ENCODE results near the gene FNTB. TPM values are rescaled to one million over a fixed set of nuclear protein-coding genes. Genes with fewer than 3 reads are reported as not detected.

FNTB gene
- total RNA-seq, 1 donor, result 12.7 TPM

- H3K4me1 ChIP-seq (ENCODE audit: insufficient read depth, low read length), result no peaks in the 10 kb centered on the region
- TF ChIP-seq CTCF (IDR thresholded peaks at IDR 0.05; ENCODE audit: extremely low read depth, low read depth, low read length), result no peak
Observed at GRCh38 chr14:64965356-64966000, 21.2 kb upstream of the FNTB start.

GRCh38 chr14:64966976-64967375 is 19.7 kb upstream of the FNTB start:
- H4K20me1 ChIP-seq (ENCODE audit: insufficient read depth, low read length), result peaks cover 3% of the 10 kb centered on the region
- H3K9me3 ChIP-seq (ENCODE audit: low read depth, low read length), result no peaks in the 10 kb centered on the region
- no peak for DNase-seq (ENCODE audit: insufficient read length, low spot score, missing footprints)
- H3K4me2 ChIP-seq (ENCODE audit: insufficient read depth, low read length), result no peak overlapping the region
- H3K36me3 ChIP-seq (ENCODE audit: insufficient read depth, low read length), result no peaks in the 10 kb centered on the region
- H2AFZ ChIP-seq (ENCODE audit: low read length), result no peak overlapping the region
- peaks cover 5% of the 10 kb centered on the region for H3K4me1 ChIP-seq (ENCODE audit: insufficient read depth, low read length)
- H3K79me2 ChIP-seq (ENCODE audit: insufficient read depth, low read length), result no peaks in the 10 kb centered on the region
- no peak for TF ChIP-seq CTCF (IDR thresholded peaks at IDR 0.05; ENCODE audit: extremely low read depth, low read depth, low read length)
- H3K4me3 ChIP-seq (ENCODE audit: insufficient read depth, low read length), result no peak overlapping the region
- peaks cover 3% of the 10 kb centered on the region for H3K27me3 ChIP-seq (ENCODE audit: insufficient read depth, low read length)
- H3K27ac ChIP-seq (ENCODE audit: low read depth, low read length), result no peak overlapping the region

More at GRCh38 chr14:64965356-64966000, 21.2 kb upstream of the FNTB start:
- H4K20me1 ChIP-seq (ENCODE audit: insufficient read depth, low read length), result peaks cover 3% of the 10 kb centered on the region
- no peak overlapping the region for H2AFZ ChIP-seq (ENCODE audit: low read length)
- no peaks in the 10 kb centered on the region for H3K79me2 ChIP-seq (ENCODE audit: insufficient read depth, low read length)
- H3K27me3 ChIP-seq (ENCODE audit: insufficient read depth, low read length), result no peaks in the 10 kb centered on the region
- no peak for DNase-seq (ENCODE audit: insufficient read length, low spot score, missing footprints)
- no peak overlapping the region for H3K27ac ChIP-seq (ENCODE audit: low read depth, low read length)
- no peak overlapping the region for H3K4me3 ChIP-seq (ENCODE audit: insufficient read depth, low read length)
- H3K4me2 ChIP-seq (ENCODE audit: insufficient read depth, low read length), result no peak overlapping the region
- H3K9me3 ChIP-seq (ENCODE audit: low read depth, low read length), result no peaks in the 10 kb centered on the region
- H3K36me3 ChIP-seq (ENCODE audit: insufficient read depth, low read length), result no peaks in the 10 kb centered on the region

GRCh38 chr14:64968167-64968566 is 18.5 kb upstream of the FNTB start:
- H2AFZ ChIP-seq (ENCODE audit: low read length), result no peak overlapping the region
- peaks cover 3% of the 10 kb centered on the region for H3K27me3 ChIP-seq (ENCODE audit: insufficient read depth, low read length)
- H3K9me3 ChIP-seq (ENCODE audit: low read depth, low read length), result no peaks in the 10 kb centered on the region
- H3K27ac ChIP-seq (ENCODE audit: low read depth, low read length), result no peak overlapping the region
- H4K20me1 ChIP-seq (ENCODE audit: insufficient read depth, low read length), result no peaks in the 10 kb centered on the region
- H3K79me2 ChIP-seq (ENCODE audit: insufficient read depth, low read length), result no peaks in the 10 kb centered on the region
- DNase-seq (ENCODE audit: insufficient read length, low spot score, missing footprints), result no peak
- no peaks in the 10 kb centered on the region for H3K36me3 ChIP-seq (ENCODE audit: insufficient read depth, low read length)
- H3K4me1 ChIP-seq (ENCODE audit: insufficient read depth, low read length), result peaks cover 5% of the 10 kb centered on the region
- H3K4me3 ChIP-seq (ENCODE audit: insufficient read depth, low read length), result no peak overlapping the region
- H3K4me2 ChIP-seq (ENCODE audit: insufficient read depth, low read length), result no peak overlapping the region
- TF ChIP-seq CTCF (IDR thresholded peaks at IDR 0.05; ENCODE audit: extremely low read depth, low read depth, low read length), result no peak

GRCh38 chr14:64968651-64969050 is 18.0 kb upstream of the FNTB start:
- Histone ChIP-seq H4K20me1 (ENCODE audit: insufficient read depth, low read length) (no peaks in the 10 kb centered on the region), H3K27ac (ENCODE audit: low read depth, low read length) (no peak overlapping the region)
- TF ChIP-seq CTCF (IDR thresholded peaks at IDR 0.05; ENCODE audit: extremely low read depth, low read depth, low read length), result no peak

More at GRCh38 chr14:64968651-64969050, 18.0 kb upstream of the FNTB start:
- no peaks in the 10 kb centered on the region for H3K36me3 ChIP-seq (ENCODE audit: insufficient read depth, low read length)
- peaks cover 5% of the 10 kb centered on the region for H3K4me1 ChIP-seq (ENCODE audit: insufficient read depth, low read length)
- no peaks in the 10 kb centered on the region for H3K79me2 ChIP-seq (ENCODE audit: insufficient read depth, low read length)
- H3K9me3 ChIP-seq (ENCODE audit: low read depth, low read length), result no peaks in the 10 kb centered on the region
- DNase-seq (ENCODE audit: insufficient read length, low spot score, missing footprints), result no peak
- H3K4me2 ChIP-seq (ENCODE audit: insufficient read depth, low read length), result no peak overlapping the region
- no peak overlapping the region for H3K4me3 ChIP-seq (ENCODE audit: insufficient read depth, low read length)
- H3K27me3 ChIP-seq (ENCODE audit: insufficient read depth, low read length), result peaks cover 3% of the 10 kb centered on the region
- H2AFZ ChIP-seq (ENCODE audit: low read length), result no peak overlapping the region
